HepG2 (cell line): ENCODE results near the gene HMGCR. TPM values are rescaled to one million over a fixed set of nuclear protein-coding genes. Genes with fewer than 3 reads are reported as not detected.

Experiments
- ARID3A ChIP-seq: IDR thresholded peaks from 2 replicates; pipeline ENCODE4 v1.6.1; 2012; ENCODE audit warnings: low read depth, low read length, improper control_type of control experiment
- CREB1 ChIP-seq, 2 experiments: fragments of 450-650 bp in 1 of 2; IDR thresholded peaks; 2 replicates each; pipeline ENCODE4 v1.6.1; 2016 to 2017; ENCODE audit warnings: control low read depth in 1 of 2, mild to moderate bottlenecking in 1 of 2, missing compliant biosample characterization in 1 of 2, missing genetic modification characterization in 1 of 2
- FOXA3 ChIP-seq: IDR thresholded peaks from 2 replicates; pipeline ENCODE4 v1.6.1; 2016; ENCODE audit warnings: missing genetic modification reagents, missing compliant biosample characterization
- GATAD1 ChIP-seq: IDR thresholded peaks from 2 replicates; pipeline ENCODE4 v1.6.1; 2016; ENCODE audit warnings: missing genetic modification reagents, missing compliant biosample characterization
- HMG20A ChIP-seq: IDR thresholded peaks from 2 replicates; pipeline ENCODE4 v1.6.1; 2016; ENCODE audit warnings: borderline replicate concordance
- JUNB ChIP-seq: sonication (generic); formaldehyde crosslinking; IDR thresholded peaks from 2 replicates; pipeline ENCODE4 v1.8.0; 2022; ENCODE audit warnings: missing genetic modification reagents, mild to moderate bottlenecking, borderline replicate concordance
- KDM1A ChIP-seq: IDR thresholded peaks from 2 replicates; pipeline ENCODE4 v1.6.1; 2016; ENCODE audit warnings: missing compliant biosample characterization
- KLF13 ChIP-seq: sonication (generic); formaldehyde crosslinking; IDR thresholded peaks from 2 replicates; pipeline ENCODE4 v1.4.0; 2020; ENCODE audit warnings: mild to moderate bottlenecking, missing genetic modification reagents
- MEF2D ChIP-seq: sonication (generic); formaldehyde crosslinking; IDR thresholded peaks from 2 replicates; pipeline ENCODE4 v1.5.1; 2020; ENCODE audit warnings: mild to moderate bottlenecking, missing genetic modification reagents
- NFKBIZ ChIP-seq: IDR thresholded peaks from 2 replicates; pipeline ENCODE4 v1.6.1; 2018; ENCODE audit warnings: missing genetic modification reagents, missing compliant biosample characterization
- NKX3-1 ChIP-seq: sonication (generic); formaldehyde crosslinking; IDR thresholded peaks from 2 replicates; pipeline ENCODE4 v1.5.0; 2020; ENCODE audit warnings: missing genetic modification reagents
- NR2F1 ChIP-seq, 2 experiments: fragments of 450-650 bp in 1 of 2; formaldehyde crosslinking in 1 of 2; IDR thresholded peaks; 2 replicates each; pipeline versions ENCODE4 v1.5.0 to v1.6.1; 2016 to 2020; ENCODE audit warnings: mild to moderate bottlenecking in 1 of 2, missing compliant biosample characterization in 1 of 2, missing genetic modification reagents in 1 of 2, moderate library complexity in 1 of 2
- SALL1 ChIP-seq: sonication (generic); formaldehyde crosslinking; IDR thresholded peaks from 2 replicates; pipeline ENCODE4 v1.8.0; 2022; ENCODE audit warnings: mild to moderate bottlenecking, missing genetic modification reagents
- SAP130 ChIP-seq: IDR thresholded peaks from 2 replicates; pipeline ENCODE4 v1.6.1; 2016; ENCODE audit warnings: low read depth
- SOX5 ChIP-seq: IDR thresholded peaks from 2 replicates; pipeline ENCODE4 v1.6.1; 2016; ENCODE audit warnings: borderline replicate concordance
- TBX3 ChIP-seq: fragments of 450-650 bp; IDR thresholded peaks from 2 replicates; pipeline ENCODE4 v1.6.1; 2017; ENCODE audit warnings: antibody characterized with exemption, mild to moderate bottlenecking, inconsistent platforms, borderline replicate concordance
- ZBTB20 ChIP-seq: sonication (generic); formaldehyde crosslinking; IDR thresholded peaks from 2 replicates; pipeline ENCODE4 v1.8.1; 2023; ENCODE audit warnings: missing genetic modification reagents, low read depth, mild to moderate bottlenecking, borderline replicate concordance
- ZFY ChIP-seq: sonication (generic); formaldehyde crosslinking; IDR thresholded peaks from 2 replicates; pipeline ENCODE4 v1.4.0; 2020; ENCODE audit warnings: missing genetic modification reagents
- ZNF337 ChIP-seq: sonication (generic); formaldehyde crosslinking; IDR thresholded peaks from 2 replicates; pipeline ENCODE4 v1.5.1; 2020; ENCODE audit warnings: missing genetic modification reagents, low read depth, mild to moderate bottlenecking, borderline replicate concordance
- ZNF574 ChIP-seq: sonication (generic); formaldehyde crosslinking; IDR thresholded peaks from 2 replicates; pipeline ENCODE4 v1.4.0; 2020; ENCODE audit warnings: missing genetic modification reagents
- ZNF768 ChIP-seq: sonication (generic); formaldehyde crosslinking; IDR thresholded peaks from 2 replicates; pipeline ENCODE4 v1.4.0; 2020; ENCODE audit warnings: missing genetic modification reagents
- ZNF782 ChIP-seq: sonication (generic); formaldehyde crosslinking; IDR thresholded peaks from 2 replicates; pipeline ENCODE4 v1.4.0; 2020; ENCODE audit warnings: missing genetic modification reagents, mild to moderate bottlenecking, borderline replicate concordance
- ZNF792 ChIP-seq: IDR thresholded peaks from 2 replicates; pipeline ENCODE4 v1.6.1; 2016
- polyA plus RNA-seq, 8 experiments: library from polyadenylated mRNA; depleted of rRNA in 3 of 8; stranded (reverse) in 7 of 8; unstranded in 1 of 8; fragments of >200 nt; fragmentation: Illumina TruSeq in 4 of 8; extraction: Trizol in 4 of 8; gene quantifications; 2 replicates each; pipeline versions ENCODE4 v1.2.1 to v1.2.3, GENCODE V29; 2011 to 2016; ENCODE audit warnings: low read depth in 4 of 8, missing spikeins in 1 of 8, mixed read lengths in 1 of 8; ENCODE audit not compliant: insufficient read depth in 1 of 8
- total RNA-seq, 5 experiments: library from RNA; depleted of rRNA; stranded (reverse); fragments of >200 nt; fragmentation: Illumina TruSeq; extraction: Trizol; gene quantifications; 2 replicates each; pipeline ENCODE4 v1.2.3, GENCODE V29; 2016; ENCODE audit warnings: low read depth in 1 of 5
- TF ChIP-seq, protein P1 (sequence below): sonication (generic); formaldehyde crosslinking; IDR thresholded peaks from 2 replicates; pipeline ENCODE4 v1.4.0; 2020; ENCODE audit warnings: missing genetic modification reagents

HMGCR gene
- total and polyA plus RNA-seq, 2 of the 13 experiments (the other 11 are each of a cell fraction or from before 2014, with no cell fraction given) = 43.0 to 144 TPM

GRCh38 chr5:75374394-75374814 is 37.4 kb downstream of the HMGCR start (continued):
- TF ChIP-seq ARID3A (peak; percentile 24; the same call in 1 of the 2 replicates), ZNF768 (CRISPR knock-in tag) (no peak), SALL1 (CRISPR knock-in tag) (peak; percentile 95), HMG20A (CRISPR knock-in tag) (peak; percentile 92), ZNF337 (no peak), SOX5 (peak; percentile 98), ZNF792 (CRISPR knock-in tag) (0 out of 2 replicates have a peak, but pooled peaks have one; percentile 45), CREB1 (IDR thresholded peaks at IDR 0.05) (0 out of 2 replicates have a peak, but pooled peaks have one; percentile 11), CREB1 (CRISPR knock-in tag; IDR thresholded peaks at IDR 0.05) (no peak), KDM1A (CRISPR knock-in tag) (no peak), NKX3-1 (CRISPR knock-in tag) (no peak), TBX3 (peak; percentile 50; the same call in 1 of the 2 replicates), NFKBIZ (CRISPR knock-in tag) (0 out of 2 replicates have a peak, but pooled peaks have one; percentile 29), FOXA3 (CRISPR knock-in tag) (peak; percentile 74), ZNF782 (no peak), ZNF574 (CRISPR knock-in tag) (0 out of 2 replicates have a peak, but pooled peaks have one; percentile 26), MEF2D (CRISPR knock-in tag) (0 out of 2 replicates have a peak, but pooled peaks have one; percentile 30), ZFY (CRISPR knock-in tag) (peak; percentile 37; the same call in 1 of the 2 replicates), SAP130 (CRISPR knock-in tag) (peak; percentile 77), JUNB (no peak), GATAD1 (CRISPR knock-in tag) (peak; percentile 51), KLF13 (CRISPR knock-in tag) (no peak), NR2F1 (CRISPR knock-in tag; IDR thresholded peaks at IDR 0.05) (peak; percentile 56 to 80; a peak in 3 of 4 replicates), ZBTB20 (peak; percentile 38; the same call in 1 of the 2 replicates)
- TF ChIP-seq, protein P1, sequence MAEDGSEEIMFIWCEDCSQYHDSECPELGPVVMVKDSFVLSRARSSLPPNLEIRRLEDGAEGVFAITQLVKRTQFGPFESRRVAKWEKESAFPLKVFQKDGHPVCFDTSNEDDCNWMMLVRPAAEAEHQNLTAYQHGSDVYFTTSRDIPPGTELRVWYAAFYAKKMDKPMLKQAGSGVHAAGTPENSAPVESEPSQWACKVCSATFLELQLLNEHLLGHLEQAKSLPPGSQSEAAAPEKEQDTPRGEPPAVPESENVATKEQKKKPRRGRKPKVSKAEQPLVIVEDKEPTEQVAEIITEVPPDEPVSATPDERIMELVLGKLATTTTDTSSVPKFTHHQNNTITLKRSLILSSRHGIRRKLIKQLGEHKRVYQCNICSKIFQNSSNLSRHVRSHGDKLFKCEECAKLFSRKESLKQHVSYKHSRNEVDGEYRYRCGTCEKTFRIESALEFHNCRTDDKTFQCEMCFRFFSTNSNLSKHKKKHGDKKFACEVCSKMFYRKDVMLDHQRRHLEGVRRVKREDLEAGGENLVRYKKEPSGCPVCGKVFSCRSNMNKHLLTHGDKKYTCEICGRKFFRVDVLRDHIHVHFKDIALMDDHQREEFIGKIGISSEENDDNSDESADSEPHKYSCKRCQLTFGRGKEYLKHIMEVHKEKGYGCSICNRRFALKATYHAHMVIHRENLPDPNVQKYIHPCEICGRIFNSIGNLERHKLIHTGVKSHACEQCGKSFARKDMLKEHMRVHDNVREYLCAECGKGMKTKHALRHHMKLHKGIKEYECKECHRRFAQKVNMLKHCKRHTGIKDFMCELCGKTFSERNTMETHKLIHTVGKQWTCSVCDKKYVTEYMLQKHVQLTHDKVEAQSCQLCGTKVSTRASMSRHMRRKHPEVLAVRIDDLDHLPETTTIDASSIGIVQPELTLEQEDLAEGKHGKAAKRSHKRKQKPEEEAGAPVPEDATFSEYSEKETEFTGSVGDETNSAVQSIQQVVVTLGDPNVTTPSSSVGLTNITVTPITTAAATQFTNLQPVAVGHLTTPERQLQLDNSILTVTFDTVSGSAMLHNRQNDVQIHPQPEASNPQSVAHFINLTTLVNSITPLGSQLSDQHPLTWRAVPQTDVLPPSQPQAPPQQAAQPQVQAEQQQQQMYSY (CRISPR knock-in tag) = no peak
